Vagina (tissue), 2 donors: Measurements from ENCODE around the gene RAB13.

Experiments used
- CTCF ChIP-seq, 3 experiments: fragments of 450-650 bp in 2 of 3; fragments of 200-600 bp in 1 of 3; sonication (generic) in 1 of 3; IDR thresholded peaks; one replicate each; pipeline ENCODE4 v1.5.1; 2017 to 2019; ENCODE audit warnings: antibody characterized with exemption in 3 of 3, mild to moderate bottlenecking in 2 of 3, moderate library complexity in 2 of 3
- POLR2A ChIP-seq, 2 donors: fragments of 450-650 bp; IDR thresholded peaks; one replicate each; pipeline ENCODE4 v1.6.1; 2017; ENCODE audit warnings: antibody characterized with exemption in 2 of 2, mild to moderate bottlenecking in 2 of 2, moderate library complexity in 2 of 2
- POLR2AphosphoS5 ChIP-seq, 2 donors: sonication (generic); formaldehyde crosslinking; IDR thresholded peaks; one replicate each; pipeline ENCODE4 v1.9.0; 2017; ENCODE audit warnings: antibody characterized with exemption in 2 of 2, mild to moderate bottlenecking in 2 of 2, low read depth in 1 of 2; ENCODE audit not compliant: insufficient read depth in 1 of 2

GRCh38 chr1:153977250-153978240 lies 8.6 kb downstream of the RAB13 start, which contains the start of gene JTB:
- peak; percentile 84 to 96 for TF ChIP-seq POLR2AphosphoS5 (IDR thresholded peaks at IDR 0.05; ENCODE audit: insufficient read depth in 1 of 2, low read depth in 1 of 2)
- peak in 1 of 3 experiments; percentile 20 for TF ChIP-seq CTCF (IDR thresholded peaks at IDR 0.05)
- TF ChIP-seq POLR2A (IDR thresholded peaks at IDR 0.05) = peak; percentile 71 to 91
